B cell (primary cell): Measurements from ENCODE around the gene CHAC1. TPM values are rescaled to one million over a fixed set of nuclear protein-coding genes. Genes with fewer than 3 reads are reported as not detected.

ENCODE experiments used
- ATAC-seq: fragments of 200-7000 bp; cut with Tn5 transposase; one replicate; pipeline ENCODE4 v1.10.0; 2021; ENCODE audit warnings: low read depth, mild to moderate bottlenecking, moderate number of reproducible peaks, moderate library complexity
- CTCF ChIA-PET: fragments of 350-600 bp; sonication (Branson Sonifier 250); formaldehyde crosslinking; loops from one replicate; lab custom pipeline; 2021; ENCODE audit warnings: antibody characterized with exemption, inconsistent platforms; lab: Charles Lee
- POLR2A ChIA-PET: fragments of 350-600 bp; sonication (Branson Sonifier 250); formaldehyde crosslinking; loops from one replicate; lab custom pipeline; 2021; ENCODE audit warnings: antibody characterized with exemption; lab: Charles Lee
- DNase-seq: peaks from one replicate; pipeline ENCODE4 v3.0.0; 2013
- H2AFZ ChIP-seq: 2 replicates; pipeline ENCODE4 v1.6.1; 2012; ENCODE audit warnings: mild to moderate bottlenecking, low read depth, low read length; ENCODE audit not compliant: insufficient read depth, poor library complexity, severe bottlenecking
- H3K27ac ChIP-seq, 2 donors: 1 replicate in 1 of 2; 2 replicates in 1 of 2; pipeline ENCODE4 v1.5.1; 2012 to 2013; ENCODE audit warnings: low read length in 2 of 2, mild to moderate bottlenecking in 2 of 2, moderate library complexity in 1 of 2
- H3K27me3 ChIP-seq, 4 experiments: fragments of 200-600 bp in 1 of 4; sonication (generic) in 1 of 4; replicated peaks in 1 of 4; 1 replicate in 2 of 4; 2 replicates in 2 of 4; pipeline versions ENCODE4 v1.6.1 to v1.7.0; 2013 to 2016; ENCODE audit warnings: low read length in 3 of 4, mild to moderate bottlenecking in 2 of 4, mixed read lengths in 1 of 4, moderate library complexity in 1 of 4; ENCODE audit not compliant: insufficient read depth in 4 of 4, control insufficient read depth in 3 of 4; ENCODE audit errors: control extremely low read depth in 1 of 4
- H3K36me3 ChIP-seq, 2 experiments: replicated peaks in 1 of 2; 1 replicate in 1 of 2; 2 replicates in 1 of 2; pipeline versions ENCODE4 v1.6.1 to v1.7.1; 2013; ENCODE audit warnings: low read length in 1 of 2; ENCODE audit not compliant: insufficient read depth in 2 of 2, control insufficient read depth in 1 of 2; ENCODE audit errors: control extremely low read depth in 1 of 2, extremely low read depth in 1 of 2
- H3K4me1 ChIP-seq, 2 donors: fragments of 200-600 bp in 1 of 2; sonication (generic) in 1 of 2; 1 replicate in 1 of 2; 2 replicates in 1 of 2; pipeline versions ENCODE4 v1.5.1 to v1.6.1; 2013 to 2017; ENCODE audit warnings: low read length in 2 of 2; ENCODE audit not compliant: control insufficient read depth in 2 of 2, insufficient read depth in 2 of 2
- H3K4me2 ChIP-seq: replicated peaks from 2 replicates; pipeline ENCODE3; 2012; ENCODE audit warnings: mild to moderate bottlenecking, low read depth, low read length; ENCODE audit not compliant: poor library complexity, severe bottlenecking
- H3K4me3 ChIP-seq, 5 experiments: fragments of 200-600 bp in 1 of 5; sonication (generic) in 1 of 5; 1 replicate in 3 of 5; 2 replicates in 2 of 5; pipeline versions ENCODE4 v1.5.1 to v1.7.0; 2011 to 2016; ENCODE audit warnings: low read length in 4 of 5, mild to moderate bottlenecking in 4 of 5, low read depth in 2 of 5, control low read depth in 1 of 5, moderate library complexity in 1 of 5; ENCODE audit not compliant: insufficient read depth in 1 of 5; ENCODE audit errors: control extremely low read depth in 1 of 5, extremely low read depth in 1 of 5
- H3K79me2 ChIP-seq: fragments of 200-600 bp; sonication (generic); one replicate; pipeline ENCODE4 v1.6.0; 2016; ENCODE audit warnings: low read length; ENCODE audit not compliant: control insufficient read depth, insufficient read depth
- H3K9ac ChIP-seq: fragments of 200-600 bp; sonication (generic); 2 replicates; pipeline ENCODE4 v1.6.1; 2017; ENCODE audit warnings: mild to moderate bottlenecking, low read length, moderate library complexity
- H3K9me3 ChIP-seq, 3 donors: one replicate each; pipeline versions ENCODE4 v1.6.1 to v1.7.1; 2013; ENCODE audit warnings: low read length in 2 of 3; ENCODE audit not compliant: control insufficient read depth in 2 of 3, insufficient read depth in 1 of 3; ENCODE audit errors: control extremely low read depth in 1 of 3
- H4K20me1 ChIP-seq: 2 replicates; pipeline ENCODE4 v1.6.0; 2012; ENCODE audit warnings: mild to moderate bottlenecking, low read length; ENCODE audit not compliant: insufficient read depth, control insufficient read depth, poor library complexity, severe bottlenecking
- H3K27ac Mint-ChIP-seq: one replicate; pipeline ENCODE4 v1.8.0; 2021; ENCODE audit warnings: mixed read lengths
- H3K27me3 Mint-ChIP-seq: one replicate; pipeline ENCODE4 v1.8.0; 2021; ENCODE audit warnings: mixed read lengths
- H3K4me1 Mint-ChIP-seq: one replicate; pipeline ENCODE4 v1.8.0; 2021; ENCODE audit warnings: mixed read lengths
- H3K4me3 Mint-ChIP-seq: one replicate; pipeline ENCODE4 v1.8.0; 2021; ENCODE audit warnings: mixed read lengths
- H3K9me3 Mint-ChIP-seq: one replicate; pipeline ENCODE4 v1.8.0; 2022; ENCODE audit warnings: mixed read lengths; ENCODE audit not compliant: insufficient read depth
- CTCF ChIP-seq: fragments of 200-600 bp; IDR thresholded peaks from one replicate; pipeline ENCODE4 v1.8.0; 2022; ENCODE audit warnings: antibody characterized with exemption, mild to moderate bottlenecking
- EZH2 ChIP-seq: IDR thresholded peaks from 2 replicates; pipeline ENCODE4 v1.6.1; 2012; ENCODE audit warnings: borderline replicate concordance, low read depth, mild to moderate bottlenecking, moderate library complexity, low read length; ENCODE audit not compliant: insufficient read depth, poor library complexity, severe bottlenecking
- WGBS: methylation state at CpG from one replicate; pipeline ENCODE4 v1.1.5; 2013; ENCODE audit warnings: missing lambda C conversion rate; ENCODE audit not compliant: insufficient coverage; 5-methylcytosine and 5-hydroxymethylcytosine counted together
- intact Hi-C: fragments of 100-400 bp; cut with micrococcal nuclease; formaldehyde crosslinking; loops from one replicate; pipeline ENCODE4 v1.10.0; 2022
- polyA plus RNA-seq: library from polyadenylated mRNA; depleted of rRNA; stranded (reverse); fragments of >200 nt; gene quantifications from 2 replicates; pipeline ENCODE4 v1.2.3, GENCODE V29; 2012
- total RNA-seq, 2 donors: library from RNA; stranded (reverse); fragments of 120-200 nt in 1 of 2; gene quantifications; 1 replicate in 1 of 2; 2 replicates in 1 of 2; pipeline versions ENCODE4 v1.2.3 to v1.2.4, GENCODE V29; 2013 to 2022

CHAC1 gene
- total and polyA plus RNA-seq, 2 donors (not counting 1 experiment from before 2014, with no cell fraction given): 0.81 to 3.6 TPM

- intact Hi-C loops: loop anchor here (10.0 kb wide), 3 partner anchors 507 to 987 kb away; partner anchors contain the start of genes MGA, RTF1 and SPTBN5
- ATAC-seq (no peak), DNase-seq (no peak)
- Histone ChIP-seq H3K9me3 (no peaks in the 10 kb centered on the region), H3K4me3 (no peak overlapping the region), H2AFZ (peak overlapping the region; percentile 73), H3K79me2 (no peaks in the 10 kb centered on the region), H3K27ac (peak overlapping the region; percentile 98 to 99), H3K4me2 (no peak overlapping the region), H3K36me3 (peaks cover 0 to 7% of the 10 kb centered on the region in 2 experiments), H3K27me3 (no peaks in the 10 kb centered on the region), H3K4me1 (peaks cover 24 to 51% of the 10 kb centered on the region in 2 donors), H4K20me1 (peaks cover 3% of the 10 kb centered on the region), H3K9ac (no peak overlapping the region)
- ChIA-PET CTCF (interaction anchor here (1.0 to 9.5 kb wide), 6 partner anchors 15 to 323 kb away, joined by 3 to 176 read pairs (median 76); partner anchors contain the start of genes CHP1, DLL4 and VPS18), POLR2A (interaction anchor here (2.0 to 3.5 kb wide), 2 partner anchors 13 to 323 kb away, joined by 5 to 28 read pairs; partner anchors contain the start of genes CHP1, EXD1 and VPS18)
- H3K4me3 Mint-ChIP-seq: peak overlapping the region; percentile 93
- WGBS: 90% methylated on average over 3 of the region's 7 CpGs
- H3K9me3 Mint-ChIP-seq: no peaks in the 10 kb centered on the region
- peak overlapping the region; percentile 98 for H3K27ac Mint-ChIP-seq
- H3K4me1 Mint-ChIP-seq: peaks cover 39% of the 10 kb centered on the region
- no peak for TF ChIP-seq CTCF
- TF ChIP-seq EZH2: no peak
- no peaks in the 10 kb centered on the region for H3K27me3 Mint-ChIP-seq
Observed at GRCh38 chr15:40908095-40908494, 45.2 kb upstream of the CHAC1 start.
